Upper lobe of right lung (tissue), 1 donor: ENCODE data around the gene SPRR2E. TPM values are rescaled to one million over a fixed set of nuclear protein-coding genes. Genes with fewer than 3 reads are reported as not detected.

Experiments
- ATAC-seq: fragments of 200-7000 bp; cut with Tn5 transposase; one replicate; pipeline ENCODE4 v1.9.1; 2020; ENCODE audit warnings: mild to moderate bottlenecking, moderate library complexity
- DNase-seq: peaks from one replicate; pipeline ENCODE4 v3.0.0-alpha.2; 2020
- H3K27ac ChIP-seq: fragments of 200-600 bp; one replicate; pipeline ENCODE4 v1.8.0; 2022
- H3K27me3 ChIP-seq: fragments of 200-600 bp; one replicate; pipeline ENCODE4 v1.8.0; 2022; ENCODE audit warnings: mild to moderate bottlenecking
- H3K36me3 ChIP-seq: fragments of 200-600 bp; one replicate; pipeline ENCODE4 v1.8.0; 2022
- H3K4me1 ChIP-seq: fragments of 200-600 bp; one replicate; pipeline ENCODE4 v1.8.0; 2022
- H3K4me3 ChIP-seq: fragments of 200-600 bp; one replicate; pipeline ENCODE4 v1.8.0; 2022; ENCODE audit warnings: mild to moderate bottlenecking
- H3K9me3 ChIP-seq: fragments of 200-600 bp; one replicate; pipeline ENCODE4 v1.8.0; 2022
- intact Hi-C: fragments of 100-400 bp; cut with DNase I; formaldehyde crosslinking; loops from one replicate; pipeline ENCODE4 v1.11.0; 2022
- total RNA-seq: library from RNA; stranded (reverse); fragmentation: NEBNext Ultra II Directional; extraction: Animal tissue kit (Norgen Biotek cat#: 25700); gene quantifications from one replicate; pipeline ENCODE4 v1.2.1, GENCODE V29; 2021
- TF ChIP-seq, protein P1 (sequence below): fragments of 200-600 bp; IDR thresholded peaks from one replicate; pipeline ENCODE4 v1.8.0; 2022; ENCODE audit warnings: antibody characterized with exemption
- donor health status: DM: no; HTN: yes; CAD: no; lungs with severe emphysema.

SPRR2E gene
- total RNA-seq, 1 donor from 2014 or later = not detected

DNA sequence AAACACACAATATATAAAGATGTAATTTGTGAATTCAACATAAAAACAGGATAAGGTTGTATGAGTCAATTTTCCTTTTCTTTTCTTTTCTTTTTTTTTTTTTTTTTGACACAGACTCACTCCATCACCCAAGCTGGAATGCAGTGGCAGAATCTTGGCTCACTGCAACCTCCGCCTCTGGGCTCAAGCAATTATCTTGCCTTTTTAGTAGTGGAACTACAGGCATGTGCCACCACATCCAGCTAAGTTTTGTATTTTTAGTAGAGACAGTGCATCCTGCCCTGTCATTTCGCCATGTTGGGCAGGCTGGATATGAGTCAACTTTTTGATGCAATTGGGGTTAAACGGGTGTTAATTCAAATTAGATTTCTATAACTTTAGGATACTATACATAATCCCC is 12.6 kb downstream of the SPRR2E start:
- H3K27me3 ChIP-seq = no peaks in the 10 kb centered on the region
- no peak for ATAC-seq
- no peaks in the 10 kb centered on the region for H3K36me3 ChIP-seq
- TF ChIP-seq, protein P1, sequence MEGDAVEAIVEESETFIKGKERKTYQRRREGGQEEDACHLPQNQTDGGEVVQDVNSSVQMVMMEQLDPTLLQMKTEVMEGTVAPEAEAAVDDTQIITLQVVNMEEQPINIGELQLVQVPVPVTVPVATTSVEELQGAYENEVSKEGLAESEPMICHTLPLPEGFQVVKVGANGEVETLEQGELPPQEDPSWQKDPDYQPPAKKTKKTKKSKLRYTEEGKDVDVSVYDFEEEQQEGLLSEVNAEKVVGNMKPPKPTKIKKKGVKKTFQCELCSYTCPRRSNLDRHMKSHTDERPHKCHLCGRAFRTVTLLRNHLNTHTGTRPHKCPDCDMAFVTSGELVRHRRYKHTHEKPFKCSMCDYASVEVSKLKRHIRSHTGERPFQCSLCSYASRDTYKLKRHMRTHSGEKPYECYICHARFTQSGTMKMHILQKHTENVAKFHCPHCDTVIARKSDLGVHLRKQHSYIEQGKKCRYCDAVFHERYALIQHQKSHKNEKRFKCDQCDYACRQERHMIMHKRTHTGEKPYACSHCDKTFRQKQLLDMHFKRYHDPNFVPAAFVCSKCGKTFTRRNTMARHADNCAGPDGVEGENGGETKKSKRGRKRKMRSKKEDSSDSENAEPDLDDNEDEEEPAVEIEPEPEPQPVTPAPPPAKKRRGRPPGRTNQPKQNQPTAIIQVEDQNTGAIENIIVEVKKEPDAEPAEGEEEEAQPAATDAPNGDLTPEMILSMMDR = no peak
- H3K4me3 ChIP-seq = no peak overlapping the region
- DNase-seq = no peak
- intact Hi-C loops = no loop called here
- H3K9me3 ChIP-seq = peaks cover 6% of the 10 kb centered on the region
- H3K27ac ChIP-seq = no peak overlapping the region
- no peaks in the 10 kb centered on the region for H3K4me1 ChIP-seq

DNA sequence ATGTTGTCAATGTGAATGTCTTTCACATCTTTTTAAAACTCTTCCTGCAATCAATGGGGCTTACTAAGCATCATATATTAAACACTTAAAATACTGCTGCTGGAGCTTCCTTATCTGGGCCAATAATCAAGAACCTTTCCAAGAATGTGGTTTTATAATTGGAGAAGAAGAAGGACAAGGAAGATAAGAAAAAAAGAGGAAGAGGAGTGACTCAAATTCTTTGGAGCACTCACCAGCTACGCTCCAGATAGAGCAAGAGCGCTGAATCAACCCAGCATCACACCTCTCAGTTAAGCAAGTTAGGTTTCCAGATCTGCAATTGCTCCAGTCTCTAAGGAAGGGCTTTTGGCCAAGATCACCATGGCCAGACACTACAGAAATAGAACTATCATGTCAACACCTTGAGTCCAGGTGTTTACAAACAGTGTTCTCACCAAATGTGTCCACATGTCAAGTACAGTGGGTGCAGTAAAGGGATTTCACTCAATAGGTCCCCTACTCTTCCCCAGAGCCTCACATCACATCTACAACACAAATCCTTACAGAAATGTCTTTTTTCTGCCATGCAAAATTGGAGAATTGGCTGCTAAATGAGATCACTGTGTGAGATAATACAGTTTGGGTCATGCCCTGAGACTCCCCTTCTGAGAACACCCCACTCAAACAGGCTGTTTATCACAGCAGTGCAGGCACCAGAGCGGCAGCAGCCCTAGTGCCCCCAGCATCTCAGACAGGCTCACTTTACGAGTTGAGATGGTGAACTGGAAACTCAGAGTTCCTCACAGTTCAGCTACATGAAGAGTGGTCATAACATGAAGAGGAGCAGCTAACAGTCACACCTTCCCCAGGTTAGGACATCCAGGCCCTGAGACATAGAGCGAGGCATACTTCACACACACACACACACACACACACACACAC is 21.3 kb downstream of the SPRR2E start:
- Histone ChIP-seq H3K4me1 (no peaks in the 10 kb centered on the region), H3K9me3 (no peaks in the 10 kb centered on the region), H3K36me3 (no peaks in the 10 kb centered on the region), H3K4me3 (no peak overlapping the region), H3K27ac (no peak overlapping the region), H3K27me3 (no peaks in the 10 kb centered on the region)
- ATAC-seq (no peak), DNase-seq (no peak)
- TF ChIP-seq, protein P1 = no peak
- intact Hi-C loops = no loop called here

DNA sequence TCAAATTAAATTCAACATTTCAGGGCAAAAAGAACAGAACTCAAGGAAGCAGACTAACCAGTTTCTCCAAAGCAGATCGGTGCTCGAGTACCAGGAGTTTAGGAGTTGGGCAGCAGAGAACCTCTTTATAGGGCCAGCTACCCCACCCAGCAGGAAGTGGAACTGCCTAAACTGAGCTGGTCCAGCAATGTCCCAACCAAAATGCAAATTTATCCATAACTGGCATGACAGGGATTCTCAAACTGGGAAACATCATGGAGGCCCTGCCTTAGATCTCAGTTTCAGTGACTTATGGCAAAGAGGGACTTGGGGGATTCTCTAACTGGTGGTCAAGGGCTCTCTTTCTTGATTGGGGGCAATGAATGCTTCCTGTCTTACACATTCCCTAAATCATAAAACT is 22.8 kb downstream of the SPRR2E start, which contains the start of gene SPRR2B:
SPRR2B (minus strand) TSS at position 101 of the 400 bp plus-strand sequence. CDS start 772 bp downstream, outside the sequence.
- ATAC-seq = no peak
- Histone ChIP-seq H3K4me3 (no peak within 1 kb of the TSS), H3K9me3 (no peaks in the 10 kb centered on the region), H3K4me1 (no peaks in the 10 kb centered on the region), H3K36me3 (no peaks in the 10 kb centered on the region), H3K27me3 (no peaks in the 10 kb centered on the region), H3K27ac (no peak within 1 kb of the TSS)
- TF ChIP-seq, protein P1 = no peak
- DNase-seq = no peak
- intact Hi-C loops = no loop called here

DNA sequence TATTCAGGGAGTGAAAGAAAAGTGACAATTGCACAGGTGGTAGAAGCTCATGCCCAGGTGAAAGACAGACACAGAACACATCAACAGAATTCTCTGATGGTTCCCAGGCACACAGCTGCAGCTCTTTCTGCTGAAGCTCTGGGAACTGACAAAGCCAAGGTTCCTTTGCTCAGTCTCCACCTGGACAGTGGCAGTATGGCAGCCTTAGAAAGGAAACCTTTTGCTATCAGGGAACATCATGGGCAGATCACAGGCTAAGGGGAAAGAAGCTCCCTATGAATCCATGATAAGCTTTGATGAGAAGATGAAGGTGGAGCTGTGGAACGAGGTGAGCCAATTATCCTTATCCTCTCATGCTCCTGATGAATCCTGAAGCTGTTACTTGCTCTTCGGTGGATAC is 24.1 kb downstream of the SPRR2E start:
- Histone ChIP-seq H3K9me3 (no peaks in the 10 kb centered on the region), H3K4me3 (no peak overlapping the region), H3K36me3 (no peaks in the 10 kb centered on the region), H3K4me1 (no peaks in the 10 kb centered on the region), H3K27ac (no peak overlapping the region), H3K27me3 (no peaks in the 10 kb centered on the region)
- TF ChIP-seq, protein P1 = no peak
- DNase-seq (no peak), ATAC-seq (no peak)
- intact Hi-C loops = no loop called here

DNA sequence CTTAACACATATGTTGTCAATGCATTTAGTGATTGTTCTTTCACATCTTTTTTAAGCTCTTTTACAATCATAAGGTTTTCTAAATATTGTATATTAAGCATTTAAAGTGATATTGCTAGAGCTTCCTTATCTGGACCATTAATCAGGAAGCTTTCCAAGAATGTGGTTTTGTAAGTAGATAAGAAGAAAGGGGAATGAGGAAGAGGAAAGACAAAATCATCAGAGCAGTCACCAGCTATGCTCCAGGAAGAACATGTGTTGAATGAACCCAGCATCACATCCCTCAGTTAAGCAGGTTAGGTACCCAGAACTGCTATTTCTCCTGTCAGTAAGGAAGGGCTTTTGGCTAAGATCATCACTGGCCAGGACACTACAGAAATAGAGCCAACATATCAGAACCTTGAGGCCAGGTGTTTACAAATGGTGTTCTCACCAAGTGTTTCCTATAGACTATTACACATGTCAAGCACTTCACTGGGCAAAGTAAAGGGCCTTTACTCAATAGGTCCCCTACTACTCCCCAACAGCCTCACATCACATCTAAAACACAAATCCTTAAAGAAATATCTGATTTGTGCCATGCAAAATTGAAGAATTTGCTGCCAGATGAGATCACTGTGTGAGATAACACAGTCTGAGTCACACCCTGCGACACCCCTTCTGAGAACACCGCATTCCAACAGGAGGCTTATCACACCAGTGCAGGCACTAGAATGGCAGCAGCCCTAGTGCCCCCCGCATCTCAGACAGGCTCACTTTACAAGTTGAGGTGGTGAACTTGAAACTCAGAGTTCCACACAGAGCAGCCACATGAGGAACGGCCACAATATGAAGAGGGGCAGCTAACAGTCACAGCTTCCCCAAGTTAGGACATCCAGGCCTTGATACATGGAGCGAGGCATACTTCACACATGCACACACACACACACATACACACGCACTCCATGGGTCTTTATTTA is 35.2 kb downstream of the SPRR2E start:
- no peak overlapping the region for H3K27ac ChIP-seq
- ATAC-seq (peak; percentile 40), DNase-seq (no peak)
- intact Hi-C loops = no loop called here
- H3K36me3 ChIP-seq = no peaks in the 10 kb centered on the region
- H3K4me1 ChIP-seq = no peaks in the 10 kb centered on the region
- H3K4me3 ChIP-seq = no peak overlapping the region
- no peaks in the 10 kb centered on the region for H3K27me3 ChIP-seq
- H3K9me3 ChIP-seq = no peaks in the 10 kb centered on the region
- TF ChIP-seq, protein P1 = no peak
